HG03378 (cell line): ENCODE measurements around the gene TCAP.

Source experiments
- ATAC-seq: cut with Tn5 transposase; IDR thresholded peaks from one replicate; pipeline ENCODE4 v1.9.1; 2021; ENCODE audit warnings: mild to moderate bottlenecking, moderate library complexity; ENCODE audit not compliant: unreplicated experiment

TCAP gene

DNA sequence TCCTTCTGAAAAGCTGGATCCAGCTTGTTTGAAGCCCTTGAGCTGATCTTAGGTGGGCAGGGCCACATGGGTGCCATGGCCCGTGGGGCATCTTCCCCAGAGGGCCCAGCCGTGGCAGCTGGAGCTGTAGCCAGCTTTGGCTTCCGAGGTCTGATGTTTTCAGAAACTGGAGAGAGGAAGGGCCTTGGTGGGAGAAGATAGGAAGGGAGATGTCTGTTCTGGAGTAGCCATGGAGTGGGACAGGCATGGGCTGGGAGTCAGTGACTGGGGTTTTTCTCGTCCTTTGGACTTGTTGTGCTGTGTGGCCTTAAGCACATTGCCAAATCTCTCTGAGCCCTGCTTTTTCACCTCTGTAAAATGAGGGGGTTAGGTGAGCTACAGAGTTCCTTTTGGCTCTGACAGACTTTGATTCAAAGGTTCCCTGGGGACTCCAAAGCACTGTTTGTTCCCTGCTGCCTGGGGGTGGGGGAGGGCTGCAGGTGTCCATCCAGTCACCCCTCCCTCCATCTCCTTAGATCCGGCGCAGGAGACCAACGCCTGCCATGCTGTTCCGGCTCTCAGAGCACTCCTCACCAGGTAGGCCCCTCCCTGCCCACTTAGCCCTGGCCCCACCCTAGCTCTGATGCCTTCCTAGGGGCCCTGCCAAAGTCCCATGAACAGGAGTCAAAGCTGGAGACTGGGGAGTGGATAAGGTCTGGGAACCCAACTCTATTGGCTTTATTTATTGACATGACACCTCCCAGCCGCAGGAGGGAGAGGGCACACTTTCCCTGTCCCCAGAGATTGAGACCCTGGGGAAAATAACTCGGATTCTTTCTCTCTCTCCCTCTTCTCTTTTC is 36.3 kb upstream of the TCAP start:
- no peak for ATAC-seq

DNA sequence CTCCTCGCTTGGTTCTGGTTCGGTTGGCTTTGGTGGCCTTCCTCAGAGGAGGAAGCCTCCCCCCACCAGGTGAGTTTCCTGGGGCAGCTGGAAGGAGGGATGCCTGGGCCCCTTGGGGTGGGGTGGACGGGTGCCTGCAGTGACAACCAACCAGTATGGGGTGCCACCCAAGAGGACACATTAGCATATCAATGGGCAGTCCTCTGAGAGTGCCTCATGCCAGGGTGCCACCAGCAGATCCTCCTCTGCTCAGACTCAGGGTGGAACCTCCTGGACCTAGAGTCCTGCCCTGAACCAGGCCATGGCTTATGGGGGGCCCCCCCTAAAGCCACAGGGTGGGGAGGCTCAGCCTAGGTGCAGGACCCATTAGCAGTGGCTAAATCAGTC is 35.7 kb upstream of the TCAP start:
- no peak for ATAC-seq

DNA sequence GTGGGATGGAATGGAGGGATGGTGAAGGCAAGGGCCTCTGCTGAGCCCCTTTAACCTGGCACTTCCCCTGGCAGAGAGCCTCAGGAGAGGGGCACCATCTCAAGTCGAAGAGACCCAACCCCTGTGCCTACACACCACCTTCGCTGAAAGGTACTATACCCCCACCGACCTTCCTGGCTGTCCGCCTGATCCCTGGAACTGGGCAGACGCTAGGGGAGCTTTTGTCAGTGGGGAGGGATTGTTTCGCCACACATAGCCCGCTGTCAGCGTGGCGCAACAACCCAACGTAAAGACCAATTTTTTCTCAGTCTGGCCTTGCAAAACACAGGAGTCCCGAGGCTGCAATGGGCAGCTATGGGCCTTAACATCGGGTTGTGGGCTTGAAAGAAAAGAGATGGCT is 35.3 kb upstream of the TCAP start:
- no peak for ATAC-seq

DNA sequence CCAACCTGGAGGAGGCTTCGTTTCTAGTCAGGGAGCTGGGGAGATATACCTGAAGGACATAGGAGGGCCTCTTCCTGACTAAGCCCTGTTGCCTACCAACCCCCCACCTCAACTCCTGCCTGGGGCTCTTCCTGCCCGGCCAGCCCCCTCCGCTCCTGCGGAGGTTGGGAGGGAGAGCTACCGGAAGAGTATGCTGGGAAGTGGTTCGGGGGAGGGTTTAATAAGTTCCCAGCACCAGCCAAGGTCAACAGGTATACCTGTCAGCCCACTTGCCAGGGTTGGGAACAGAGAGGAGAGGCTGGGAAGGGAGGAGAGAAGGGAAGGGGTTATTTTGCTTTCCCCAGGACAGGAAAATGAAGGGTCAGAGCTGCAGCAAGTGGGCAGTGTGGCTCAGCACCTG is 33.7 kb upstream of the TCAP start:
- no peak for ATAC-seq

DNA sequence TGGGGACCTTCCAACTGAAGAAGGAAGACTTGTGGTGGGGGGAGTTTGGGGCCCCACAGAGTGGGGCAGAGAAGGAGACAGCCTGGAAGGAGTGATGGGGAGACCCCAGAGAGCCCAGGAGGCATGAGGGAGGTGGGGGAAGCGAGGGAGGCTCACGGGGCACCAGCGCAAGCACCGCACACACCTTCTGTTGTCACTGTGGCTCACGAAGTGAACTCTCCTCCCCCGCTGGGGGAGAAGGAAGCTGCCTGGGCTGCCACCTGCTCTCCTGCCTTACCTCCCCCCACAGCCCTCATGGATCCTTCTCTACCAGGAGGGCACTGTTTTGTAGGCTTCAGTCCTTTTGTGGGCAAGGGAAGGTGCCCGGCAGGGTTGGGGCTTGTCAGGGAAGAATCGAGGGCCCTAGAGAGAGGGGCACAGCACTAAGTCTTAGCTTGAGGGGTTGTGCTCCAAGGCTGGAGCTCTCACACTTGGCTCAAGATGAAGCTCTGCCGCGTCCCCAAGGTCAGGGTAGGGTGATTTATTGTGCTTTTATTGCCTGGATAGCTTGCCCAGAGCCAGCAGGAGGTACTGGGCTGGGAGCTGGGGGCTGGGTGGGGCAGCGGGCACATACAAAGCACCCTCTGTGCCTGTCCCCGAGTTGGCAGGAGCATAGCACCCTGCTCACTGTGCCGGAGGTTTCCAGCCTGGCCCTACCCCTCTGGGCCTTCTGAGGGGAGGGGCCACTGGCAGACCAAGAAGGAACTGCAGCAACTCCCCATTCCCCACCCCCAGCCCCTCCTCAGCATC is 32.8 kb upstream of the TCAP start:
- ATAC-seq: no peak

DNA sequence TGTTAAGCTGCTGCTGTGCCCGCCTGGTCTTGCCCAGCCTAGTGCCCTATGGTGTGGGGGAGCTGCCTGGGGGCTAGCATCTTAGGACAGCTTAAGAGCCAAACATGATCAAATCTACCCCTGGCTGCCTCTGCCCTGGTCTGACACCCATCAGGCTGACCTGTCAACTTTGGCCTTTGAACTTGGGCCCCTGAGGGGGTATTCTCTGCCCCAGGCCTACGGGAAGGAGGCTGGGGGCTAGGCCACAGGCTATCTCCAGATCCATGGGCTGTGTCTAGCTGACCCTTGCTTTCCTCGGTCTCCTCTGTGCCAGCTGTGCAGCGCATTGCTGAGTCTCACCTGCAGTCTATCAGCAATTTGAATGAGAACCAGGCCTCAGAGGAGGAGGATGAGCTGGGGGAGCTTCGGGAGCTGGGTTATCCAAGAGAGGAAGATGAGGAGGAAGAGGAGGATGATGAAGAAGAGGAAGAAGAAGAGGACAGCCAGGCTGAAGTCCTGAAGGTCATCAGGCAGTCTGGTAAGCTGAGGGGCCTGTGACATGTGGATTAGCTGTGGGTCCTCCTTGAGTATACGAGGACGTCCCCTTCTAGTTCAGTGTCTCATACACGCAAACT is 31.5 kb upstream of the TCAP start:
- ATAC-seq: no peak

DNA sequence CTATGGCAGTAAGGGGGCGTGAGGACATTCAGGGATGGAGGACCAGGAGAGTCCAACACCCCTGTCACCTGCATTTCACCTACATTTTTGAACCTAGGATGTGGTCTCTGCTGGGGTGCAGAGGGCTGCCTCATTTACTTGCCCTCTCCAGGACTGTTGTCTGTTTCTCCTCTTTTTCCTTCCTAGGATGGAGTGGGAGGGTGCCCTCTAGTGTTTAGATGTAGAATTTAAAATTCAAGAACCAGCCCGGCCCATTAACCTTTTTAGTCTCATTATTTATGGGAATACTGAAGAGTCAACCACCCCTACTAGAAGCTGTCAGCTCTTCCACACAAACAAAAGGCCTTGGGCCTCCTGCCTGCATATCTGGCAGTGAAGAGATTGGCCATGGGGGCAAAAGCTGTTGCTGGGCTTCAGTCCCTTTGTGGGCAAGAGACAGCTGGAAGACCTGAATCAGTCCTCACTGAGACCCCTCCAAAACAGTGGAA is 30.7 kb upstream of the TCAP start:
- no peak for ATAC-seq

DNA sequence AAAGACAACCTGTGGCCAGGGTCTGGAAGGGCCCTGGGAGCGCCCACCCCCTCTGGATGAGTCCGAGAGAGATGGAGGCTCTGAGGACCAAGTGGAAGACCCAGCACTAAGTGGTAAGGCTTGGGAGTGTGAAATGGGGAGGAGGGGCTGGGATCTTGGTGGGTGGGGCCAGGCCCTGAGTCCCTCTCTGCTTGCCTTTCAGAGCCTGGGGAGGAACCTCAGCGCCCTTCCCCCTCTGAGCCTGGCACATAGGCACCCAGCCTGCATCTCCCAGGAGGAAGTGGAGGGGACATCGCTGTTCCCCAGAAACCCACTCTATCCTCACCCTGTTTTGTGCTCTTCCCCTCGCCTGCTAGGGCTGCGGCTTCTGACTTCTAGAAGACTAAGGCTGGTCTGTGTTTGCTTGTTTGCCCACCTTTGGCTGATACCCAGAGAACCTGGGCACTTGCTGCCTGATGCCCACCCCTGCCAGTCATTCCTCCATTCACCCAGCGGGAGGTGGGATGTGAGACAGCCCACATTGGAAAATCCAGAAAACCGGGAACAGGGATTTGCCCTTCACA is 29.5 kb upstream of the TCAP start:
- no peak for ATAC-seq

DNA sequence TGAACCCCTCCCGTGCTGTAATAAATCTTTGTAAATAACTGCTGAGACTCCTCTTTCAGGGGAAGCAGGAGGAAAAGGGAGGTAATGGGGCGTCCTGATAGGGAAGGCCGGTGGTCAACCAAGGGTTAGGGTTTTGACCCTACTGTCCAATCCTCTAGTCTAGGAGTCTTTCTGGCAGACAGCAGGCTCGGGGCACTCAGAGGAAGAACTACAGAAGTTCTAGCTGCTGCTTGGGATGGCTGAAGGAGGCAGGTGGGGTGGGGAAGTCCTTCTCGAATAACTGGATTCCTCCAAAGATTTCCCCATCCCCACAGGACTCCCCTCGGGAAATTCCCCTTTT is 28.6 kb upstream of the TCAP start:
- ATAC-seq: no peak

DNA sequence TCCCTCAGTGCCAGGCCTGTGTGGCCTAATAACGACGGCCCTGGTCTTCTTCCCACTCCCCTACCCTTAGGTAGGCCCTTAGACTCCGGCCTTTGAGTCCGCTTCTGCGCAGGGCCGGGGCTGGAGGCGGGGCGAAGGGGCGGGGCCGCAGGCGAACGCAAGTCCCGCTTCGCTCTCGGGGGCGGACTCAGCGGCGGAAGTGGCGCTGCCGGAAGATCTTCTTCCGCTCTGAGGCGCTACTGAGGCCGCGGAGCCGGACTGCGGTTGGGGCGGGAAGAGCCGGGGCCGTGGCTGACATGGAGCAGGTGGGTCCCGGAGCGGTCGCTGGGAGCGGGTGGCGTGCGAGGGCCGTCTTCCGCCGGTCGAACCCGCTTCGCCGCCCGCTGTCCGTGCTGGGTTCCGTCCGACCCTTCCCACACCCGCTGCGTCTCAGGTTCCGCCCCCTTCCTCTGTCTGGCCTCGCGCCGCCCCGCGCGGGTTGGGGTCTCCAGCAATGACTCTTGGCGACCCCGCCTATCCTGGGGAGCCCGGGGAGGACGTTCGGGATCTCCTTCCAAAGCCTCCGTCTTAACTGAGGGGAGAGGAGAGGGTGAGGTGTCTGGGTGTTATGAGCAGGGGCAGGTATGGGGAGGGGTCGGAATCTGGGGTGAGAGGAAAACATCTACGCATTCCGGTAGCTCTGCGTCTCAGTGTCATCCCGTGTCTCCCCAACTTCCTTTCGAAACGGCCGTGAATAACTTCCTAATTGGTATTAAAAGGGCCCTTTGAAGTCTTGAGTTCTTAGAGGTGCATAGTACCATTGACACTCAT is 28.0 kb upstream of the TCAP start, which contains the start of gene STARD3:
STARD3 (plus strand) TSS at position 218 of the 810 bp plus-strand sequence. CDS start 16,388 bp downstream, outside the sequence.
- no peak for ATAC-seq

DNA sequence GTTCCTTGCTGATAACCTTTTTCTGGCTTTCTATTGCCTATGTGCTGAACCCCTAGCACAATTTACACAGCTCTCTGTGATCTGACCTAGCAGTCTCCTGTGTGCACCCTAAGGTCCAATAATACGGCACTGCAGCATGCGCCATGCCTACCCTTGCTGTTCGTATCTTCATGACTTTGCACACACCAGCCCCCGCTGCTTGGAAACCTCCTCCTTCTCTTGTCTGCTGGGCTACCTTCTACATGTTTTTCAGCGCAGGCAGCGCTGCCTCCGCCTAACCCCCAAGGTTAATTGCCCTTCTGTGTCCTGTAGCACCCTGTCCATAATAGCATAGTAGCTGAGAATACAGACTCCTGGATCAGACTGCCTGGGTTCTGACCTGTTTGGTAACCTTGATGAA is 26.8 kb upstream of the TCAP start:
- ATAC-seq: no peak

DNA sequence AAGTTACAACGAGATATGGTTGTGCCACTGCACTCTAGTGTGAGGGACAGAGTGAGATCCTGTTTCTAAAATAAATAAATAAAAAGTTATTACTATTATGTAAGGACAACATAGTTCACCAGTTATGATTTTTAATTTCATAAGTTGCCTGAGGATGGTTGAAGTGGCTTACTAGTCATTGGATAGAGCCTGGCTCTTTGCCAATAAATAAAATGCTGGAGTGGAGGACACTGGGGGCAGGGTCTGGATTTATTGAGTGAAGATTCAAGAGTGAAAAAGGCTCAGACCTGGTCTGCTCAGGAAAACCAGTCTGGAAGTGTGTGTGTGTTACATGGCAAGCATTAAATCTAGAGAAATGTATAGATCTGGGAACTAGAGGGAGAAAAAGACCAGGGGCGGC is 26.1 kb upstream of the TCAP start:
- no peak for ATAC-seq

DNA sequence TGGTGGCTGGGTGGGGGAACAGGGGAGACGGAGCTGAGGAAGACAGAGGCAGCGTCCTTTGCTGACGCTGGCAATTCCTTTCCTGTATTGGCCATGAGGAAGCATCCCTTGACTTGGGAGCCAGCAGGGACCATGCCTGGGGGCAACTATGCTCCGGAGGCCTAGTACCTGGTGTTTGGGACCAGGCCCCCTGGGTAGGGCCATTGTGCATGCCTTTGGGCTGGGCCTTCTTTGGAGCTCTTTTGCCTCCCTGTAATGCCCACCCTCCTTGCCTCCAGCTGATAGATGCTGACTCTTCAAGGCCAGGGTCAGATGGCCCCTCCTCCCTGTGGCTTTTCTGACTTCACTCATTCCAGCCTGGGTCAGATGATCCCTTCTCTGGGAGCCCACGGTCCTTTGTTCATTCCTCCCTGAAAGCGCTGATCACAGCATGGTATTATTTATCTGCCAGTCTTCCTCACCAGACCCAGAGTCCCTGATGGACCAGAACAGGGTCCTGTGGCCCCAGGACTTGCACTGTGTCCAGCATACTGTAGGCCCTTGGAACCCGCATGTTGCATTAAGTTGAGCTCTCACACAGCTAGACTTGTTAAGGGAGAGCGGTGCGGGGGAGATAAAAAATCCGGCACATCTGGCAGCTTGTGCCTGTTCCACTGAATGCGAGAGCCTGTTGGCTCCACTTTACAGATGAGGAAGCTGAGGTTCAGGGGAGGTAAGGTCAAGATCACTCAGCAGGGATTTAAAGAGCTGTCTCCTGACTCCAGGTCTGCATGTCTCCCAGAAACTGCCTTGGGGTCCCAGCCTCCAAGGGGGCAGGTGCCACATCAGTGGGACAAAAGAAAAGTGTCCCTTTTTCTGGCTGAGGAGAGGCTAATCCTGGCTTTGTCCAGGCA is 25.3 kb upstream of the TCAP start:
- ATAC-seq: no peak

DNA sequence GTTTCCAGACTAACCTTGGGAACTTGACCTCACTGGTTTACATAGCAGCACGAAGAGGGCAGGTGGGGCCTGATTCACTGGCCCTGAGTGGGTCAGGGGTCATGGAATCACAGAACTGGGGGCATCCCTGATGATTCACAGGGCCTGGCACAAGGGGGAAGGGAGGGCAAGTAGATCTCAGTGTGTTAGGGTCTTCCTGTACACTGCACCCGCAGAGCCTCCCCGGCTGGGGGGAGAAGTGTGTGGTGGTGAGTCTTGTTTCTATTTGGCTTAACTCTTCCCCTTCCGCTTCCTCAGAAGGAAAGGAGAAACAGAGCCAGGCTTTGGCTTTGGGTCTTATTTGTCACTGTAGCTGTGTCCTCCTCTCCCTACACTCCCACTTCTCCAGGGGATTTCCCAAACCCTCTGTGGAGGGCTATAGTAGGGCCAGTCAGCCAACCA is 24.5 kb upstream of the TCAP start:
- ATAC-seq: no peak

DNA sequence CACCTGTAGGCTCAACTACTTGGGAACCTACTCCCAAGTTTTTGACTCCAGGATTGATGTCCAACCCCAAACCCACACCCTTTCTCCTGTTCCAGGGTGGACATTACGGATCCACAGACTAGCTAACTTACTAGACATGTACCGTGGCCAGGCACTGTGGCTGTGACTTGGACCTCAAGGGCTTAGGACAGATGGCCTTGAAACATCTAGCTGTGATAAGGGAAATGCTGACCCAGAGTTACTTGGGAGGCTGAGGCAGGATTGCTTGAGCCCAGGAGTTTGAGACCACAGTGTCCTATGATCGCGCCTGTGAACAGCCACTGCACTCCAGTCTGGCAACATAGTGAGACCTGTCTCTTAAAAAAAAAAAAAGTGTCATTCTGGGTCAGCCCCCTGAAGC is 24.1 kb upstream of the TCAP start:
- no peak for ATAC-seq

DNA sequence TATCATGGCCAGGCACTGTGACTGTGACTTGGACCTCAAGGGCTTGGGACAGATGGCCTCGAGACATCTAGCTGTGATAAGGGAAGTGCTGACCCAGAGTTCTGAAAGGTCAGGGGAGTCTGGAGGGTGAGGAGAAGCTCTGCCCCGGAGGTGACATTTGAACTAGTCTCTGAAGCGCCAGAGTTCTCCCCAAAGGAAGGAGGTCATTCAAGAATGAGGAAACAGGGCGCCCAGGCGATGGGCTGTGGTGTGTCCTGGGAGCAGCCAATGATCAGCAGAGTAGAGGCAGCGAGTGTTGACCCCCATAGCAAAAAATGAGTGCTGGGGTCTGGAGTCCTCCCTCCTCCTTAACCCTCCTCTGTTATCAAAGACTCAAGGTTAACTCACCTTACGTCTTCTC is 23.3 kb upstream of the TCAP start:
- no peak for ATAC-seq

DNA sequence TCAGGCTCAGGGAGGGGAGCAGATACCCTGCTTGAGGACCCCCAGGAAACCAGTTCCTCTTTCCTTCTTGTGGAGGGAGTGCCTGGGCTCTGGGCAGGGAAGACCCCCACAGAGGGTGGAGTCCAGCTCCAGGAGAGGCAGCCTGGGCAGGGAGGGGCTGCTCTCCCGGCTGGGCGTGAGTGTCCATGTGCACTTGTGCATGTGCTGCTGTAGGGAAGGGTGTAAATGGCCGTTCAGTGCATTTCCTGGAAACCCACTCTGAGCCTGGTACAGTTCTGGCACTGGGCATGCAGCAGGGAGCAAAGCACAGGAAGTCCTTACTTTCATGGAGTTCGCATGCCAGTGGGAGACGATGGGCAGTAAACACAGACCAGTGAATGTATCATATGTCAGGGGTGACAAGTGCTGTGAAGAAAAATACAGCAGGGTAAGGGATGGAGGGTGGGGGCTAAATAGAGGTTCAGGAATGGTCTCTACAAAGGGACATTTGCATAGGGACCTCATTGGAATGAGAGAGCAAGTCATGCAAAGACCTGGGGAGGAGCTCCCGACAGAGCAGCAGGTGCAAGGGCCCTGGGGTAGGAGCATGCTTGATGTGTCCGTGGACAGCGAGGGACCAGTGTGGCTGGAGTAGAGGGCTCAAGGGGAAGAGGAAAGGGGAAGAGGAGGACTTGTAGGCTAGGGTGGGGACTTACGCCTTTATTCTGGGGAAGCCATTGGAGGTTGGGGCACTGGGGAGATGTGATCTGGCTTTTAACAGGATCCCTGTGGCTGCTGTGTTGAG is 22.7 kb upstream of the TCAP start:
- ATAC-seq: no peak

DNA sequence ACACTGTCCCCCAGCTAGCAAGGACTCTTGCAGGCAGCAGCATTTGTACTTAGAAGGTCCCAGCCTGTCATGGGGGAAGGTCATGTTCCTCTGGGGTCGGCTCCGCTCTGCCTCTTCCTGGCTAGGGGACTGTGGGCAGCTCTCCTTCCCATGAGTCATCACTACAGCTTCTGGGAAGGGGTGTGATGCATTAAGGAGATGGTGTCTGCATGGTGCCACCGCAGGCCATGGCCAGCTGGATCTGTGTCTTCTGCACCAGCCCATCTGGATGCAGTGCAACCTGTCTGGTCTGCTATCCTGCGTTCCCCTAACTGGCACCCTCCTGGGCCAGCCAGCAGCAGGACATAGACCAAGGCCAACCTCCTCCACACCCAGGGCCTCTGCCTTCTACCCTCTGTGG is 21.9 kb upstream of the TCAP start:
- ATAC-seq: no peak

DNA sequence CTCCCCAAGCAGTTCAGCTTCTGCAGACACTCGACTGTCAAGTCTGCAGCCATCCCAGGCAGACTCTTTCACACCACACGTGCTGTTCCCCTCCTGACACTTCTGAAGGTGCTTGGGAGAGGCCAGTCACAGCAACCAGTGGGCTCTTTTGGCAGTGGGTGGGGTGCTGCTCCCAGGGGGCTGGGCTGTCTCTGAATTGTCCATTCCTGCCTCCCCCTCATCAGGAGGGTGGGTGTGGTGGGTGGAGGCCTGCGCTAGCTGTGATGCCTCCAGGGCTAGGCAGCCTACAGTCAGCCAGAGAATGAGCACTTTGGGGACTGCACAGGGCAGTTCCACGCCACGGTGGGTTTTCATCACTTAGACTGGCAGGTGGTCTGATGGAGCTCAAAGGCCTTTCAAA is 17.9 kb upstream of the TCAP start:
- no peak for ATAC-seq
